Stimulated activated CD8-positive, alpha-beta memory T cell treated with anti-CD3 and anti-CD28 coated beads, Interleukin-15, amount 100 ng/mL, for 48 hours (primary cell): Measurements from ENCODE around the gene DOCK1.
A peak's percentile ranks its signal among the peaks of the same experiment; 100 is the strongest.
"Not testable (repeated sequence)": the region's sequence is repeated elsewhere in the genome, so short reads cannot be mapped to it uniquely, and the experiment has no call there.

Source experiments
- DNase-seq, 2 donors: peaks; one replicate each; pipeline ENCODE4 v3.0.0-alpha.2; 2020; ENCODE audit warnings: low read depth in 2 of 2

Gene DOCK1

GRCh38 chr10:127309619-127310018 is 404.4 kb downstream of the DOCK1 start:
- DNase-seq, result not testable (repeated sequence)

- no peak for DNase-seq
These were observed 405.2 kb downstream of the DOCK1 start for GRCh38 chr10:127310430-127310829.

- DNase-seq, result no peak
These were observed 405.7 kb downstream of the DOCK1 start for GRCh38 chr10:127310923-127311322.

GRCh38 chr10:127313996-127314700 is 408.9 kb downstream of the DOCK1 start:
- no peak for DNase-seq

- no peak for DNase-seq
These were observed 409.6 kb downstream of the DOCK1 start for GRCh38 chr10:127314797-127315196.

- no peak for DNase-seq
These were observed 410.7 kb downstream of the DOCK1 start for GRCh38 chr10:127315888-127316287.

- no peak for DNase-seq
These were observed 413.2 kb downstream of the DOCK1 start for GRCh38 chr10:127318396-127318795.

GRCh38 chr10:127319271-127319670 is 414.0 kb downstream of the DOCK1 start:
- no peak for DNase-seq

- DNase-seq, result no peak
These were observed 414.5 kb downstream of the DOCK1 start for GRCh38 chr10:127319691-127320090.

GRCh38 chr10:127320176-127320575 is 414.9 kb downstream of the DOCK1 start:
- no peak for DNase-seq

GRCh38 chr10:127322286-127322685 is 417.1 kb downstream of the DOCK1 start:
- DNase-seq, result no peak

- no peak for DNase-seq
These were observed 420.3 kb downstream of the DOCK1 start for GRCh38 chr10:127325506-127325905.

- DNase-seq, result no peak
These were observed 421.7 kb downstream of the DOCK1 start for GRCh38 chr10:127326883-127327282.

GRCh38 chr10:127331696-127332095 is 426.5 kb downstream of the DOCK1 start:
- DNase-seq, result no peak

- DNase-seq, result no peak
These were observed 427.4 kb downstream of the DOCK1 start for GRCh38 chr10:127332631-127333030.

- DNase-seq, result no peak
These were observed 432.6 kb downstream of the DOCK1 start for GRCh38 chr10:127337801-127338200.

- DNase-seq, result no peak
These were observed 433.3 kb downstream of the DOCK1 start for GRCh38 chr10:127338399-127339110.

GRCh38 chr10:127343821-127344220 is 438.6 kb downstream of the DOCK1 start:
- DNase-seq, result no peak

- no peak for DNase-seq
These were observed 439.1 kb downstream of the DOCK1 start for GRCh38 chr10:127344346-127344745.

GRCh38 chr10:127345231-127345965 is 440.2 kb downstream of the DOCK1 start:
- DNase-seq, result no peak

GRCh38 chr10:127346604-127347003 is 441.4 kb downstream of the DOCK1 start:
- DNase-seq, result peak in 1 of 2 donors; percentile 11

- no peak for DNase-seq
These were observed 442.2 kb downstream of the DOCK1 start for GRCh38 chr10:127347202-127347959.
